Measurements from ENCODE around the gene ABLIM3. TPM values are rescaled to one million over a fixed set of nuclear protein-coding genes. Genes with fewer than 3 reads are reported as not detected.

The ABLIM3 gene
- total RNA-seq, 8 experiments from 2014 or later, result 0.18 to 28.7 (median 4.3) TPM

DNA sequence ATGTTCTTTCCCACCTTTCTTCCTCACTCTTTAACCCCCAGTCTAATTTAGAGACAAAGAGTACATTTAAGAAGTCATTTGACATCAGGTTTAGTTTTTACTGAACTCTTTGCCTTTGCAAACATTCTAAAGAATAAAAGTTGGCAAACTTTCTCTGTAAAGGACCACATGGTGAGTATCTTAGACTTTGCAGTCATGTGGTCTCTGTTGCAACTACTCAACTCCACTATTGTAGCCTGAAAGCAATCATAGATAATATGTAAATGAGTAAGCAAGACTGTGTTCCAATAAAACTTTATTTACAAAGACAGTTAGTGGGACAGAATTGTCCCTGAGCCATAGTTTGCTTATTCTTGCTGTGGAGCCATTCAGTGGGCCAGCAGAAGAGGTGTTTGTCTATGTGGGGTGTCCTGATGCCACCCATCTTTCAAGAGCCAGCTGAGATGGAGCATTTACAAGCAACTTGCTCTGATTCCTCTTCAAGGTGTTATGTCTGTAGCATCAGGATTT lies 25.4 kb downstream of the ABLIM3 start:
- in situ Hi-C loops (cut with MboI; ENCODE audit: low pct_unique_long_range_greater_than_20kb in 2 of 9, low sequenced_read_pairs in 9 of 9, unreplicated experiment in 9 of 9), result no loop called here

GRCh38 chr5:149168276-149168906 lies 27.1 kb downstream of the ABLIM3 start:
- H3K4me3 ChIP-seq, result no peak overlapping the region
- 78 to 100% (median 95%) methylated on average over 1 to 4 of the region's 4 CpGs; no CpG with 5 or more reads in 1 of the 10 experiments for whole genome bisulfite sequencing, 10 experiments
- no peaks in the 10 kb centered on the region for H3K4me1 ChIP-seq (replicated peaks in 1 of 2)
- in situ Hi-C loops (cut with MboI; ENCODE audit: low pct_unique_long_range_greater_than_20kb in 2 of 9, low sequenced_read_pairs in 9 of 9, unreplicated experiment in 9 of 9), result no loop called here
- no peak overlapping the region for H3K27ac ChIP-seq
- ATAC-seq (replicated peaks in 6 of 8), result no peak

More for the DNA sequence above, 25.4 kb downstream of the ABLIM3 start:
- H3K4me1 ChIP-seq (replicated peaks in 1 of 2), result no peaks in the 10 kb centered on the region
- ATAC-seq (replicated peaks in 6 of 8), result no peak
- no peak overlapping the region for H3K27ac ChIP-seq
- no peak overlapping the region for H3K4me3 ChIP-seq

GRCh38 chr5:149170299-149170698 lies 29.0 kb downstream of the ABLIM3 start:
- no peak for ATAC-seq (replicated peaks in 6 of 8)
- WGBS, 10 experiments, result 20 to 92% (median 60%) methylated on average over 1 to 2 of the region's 3 CpGs; no CpG with 5 or more reads in 1 of the 10 experiments
- no peak overlapping the region for H3K27ac ChIP-seq
- no peak overlapping the region for H3K4me3 ChIP-seq
- no peaks in the 10 kb centered on the region for H3K4me1 ChIP-seq (replicated peaks in 1 of 2)
- in situ Hi-C loops (cut with MboI; ENCODE audit: low pct_unique_long_range_greater_than_20kb in 2 of 9, low sequenced_read_pairs in 9 of 9, unreplicated experiment in 9 of 9), result no loop called here

DNA sequence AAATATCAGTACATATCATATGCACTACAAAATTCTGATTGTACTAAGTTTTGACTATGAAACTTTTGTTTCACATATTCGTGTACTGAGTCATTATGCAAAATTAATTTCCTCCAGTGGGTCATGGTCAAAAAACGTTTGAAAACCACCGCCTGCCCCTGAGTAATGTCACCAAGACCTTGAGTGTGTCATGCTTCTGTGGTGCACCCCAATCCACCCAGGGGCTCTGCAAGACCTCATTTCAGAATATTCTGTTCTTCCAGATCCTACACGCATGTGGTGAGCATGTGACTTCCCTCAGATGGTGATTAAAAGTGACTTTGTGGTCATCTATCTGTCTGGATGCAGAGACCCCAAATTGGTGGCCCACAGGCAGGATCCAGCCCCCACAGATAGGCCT lies 31.0 kb downstream of the ABLIM3 start:
- in situ Hi-C loops (cut with MboI; ENCODE audit: low pct_unique_long_range_greater_than_20kb in 2 of 9, low sequenced_read_pairs in 9 of 9, unreplicated experiment in 9 of 9), result no loop called here
- H3K4me3 ChIP-seq, result no peak overlapping the region
- ATAC-seq (replicated peaks in 6 of 8), result peak in 2 of 8 experiments; percentile 62 to 69
- H3K27ac ChIP-seq, result no peak overlapping the region
- WGBS, 10 experiments, result 0 to 94% (median 69%) methylated on average over 1 to 4 of the region's 4 CpGs
- H3K4me1 ChIP-seq (replicated peaks in 1 of 2), result no peaks in the 10 kb centered on the region

- Histone ChIP-seq H3K4me1 (replicated peaks in 1 of 2) (no peaks in the 10 kb centered on the region), H3K4me3 (no peak overlapping the region), H3K27ac (no peak overlapping the region)
- 27 to 100% (median 67%) methylated on average over 1 to 6 of the region's 6 CpGs for WGBS, 10 experiments
- in situ Hi-C loops (cut with MboI; ENCODE audit: low pct_unique_long_range_greater_than_20kb in 2 of 9, low sequenced_read_pairs in 9 of 9, unreplicated experiment in 9 of 9), result no loop called here
- ATAC-seq (replicated peaks in 6 of 8), result peak in 2 of 8 experiments; percentile 60 to 76
These were observed 31.6 kb downstream of the ABLIM3 start for GRCh38 chr5:149172709-149173505.

- in situ Hi-C loops (cut with MboI; ENCODE audit: low pct_unique_long_range_greater_than_20kb in 2 of 9, low sequenced_read_pairs in 9 of 9, unreplicated experiment in 9 of 9), result no loop called here
- ATAC-seq (replicated peaks in 6 of 8), result no peak
- Histone ChIP-seq H3K4me1 (replicated peaks in 1 of 2) (no peaks in the 10 kb centered on the region), H3K27ac (no peak overlapping the region), H3K4me3 (no peak overlapping the region)
- WGBS, 10 experiments, result 40 to 100% (median 92%) methylated on average over 1 to 3 of the region's 3 CpGs; no CpG with 5 or more reads in 1 of the 10 experiments
These were observed 33.5 kb downstream of the ABLIM3 start for GRCh38 chr5:149174847-149175234.

GRCh38 chr5:149175346-149176105 lies 34.2 kb downstream of the ABLIM3 start:
- H3K27ac ChIP-seq, result no peak overlapping the region
- 0 to 100% (median 72%) methylated on average over 1 to 10 of the region's 12 CpGs; no CpG with 5 or more reads in 1 of the 10 experiments for WGBS, 10 experiments
- H3K4me3 ChIP-seq, result no peak overlapping the region
- in situ Hi-C loops (cut with MboI; ENCODE audit: low pct_unique_long_range_greater_than_20kb in 2 of 9, low sequenced_read_pairs in 9 of 9, unreplicated experiment in 9 of 9), result no loop called here
- H3K4me1 ChIP-seq (replicated peaks in 1 of 2), result no peaks in the 10 kb centered on the region
- no peak for ATAC-seq (replicated peaks in 6 of 8)

DNA sequence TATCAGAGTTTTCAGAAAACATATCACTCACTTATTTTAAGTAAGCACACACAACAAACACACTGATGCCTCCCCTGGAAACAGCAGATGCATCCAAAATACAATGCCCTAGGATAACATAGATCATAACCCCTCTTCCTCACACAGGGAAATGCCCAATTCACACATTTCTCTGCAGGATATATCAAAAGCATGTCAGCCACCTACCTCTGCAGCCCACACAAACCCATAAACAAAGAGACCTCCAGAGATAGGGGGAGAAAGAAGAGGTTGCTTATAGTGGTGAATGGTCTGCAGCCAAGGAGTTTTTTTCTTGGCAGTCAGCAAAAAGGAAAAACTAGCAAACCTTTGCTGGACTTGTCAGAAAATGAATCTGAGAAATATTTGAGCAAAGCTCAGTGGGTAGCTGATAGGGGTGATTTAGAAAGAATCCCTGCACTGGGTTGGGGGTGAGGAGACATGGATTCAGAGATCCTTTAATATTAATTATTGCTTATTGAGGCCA lies 36.1 kb downstream of the ABLIM3 start:
- Histone ChIP-seq H3K4me3 (no peak overlapping the region), H3K27ac (no peak overlapping the region), H3K4me1 (replicated peaks in 1 of 2) (no peaks in the 10 kb centered on the region)
- in situ Hi-C loops (cut with MboI; ENCODE audit: low pct_unique_long_range_greater_than_20kb in 2 of 9, low sequenced_read_pairs in 9 of 9, unreplicated experiment in 9 of 9), result no loop called here
- no peak for ATAC-seq (replicated peaks in 6 of 8)

DNA sequence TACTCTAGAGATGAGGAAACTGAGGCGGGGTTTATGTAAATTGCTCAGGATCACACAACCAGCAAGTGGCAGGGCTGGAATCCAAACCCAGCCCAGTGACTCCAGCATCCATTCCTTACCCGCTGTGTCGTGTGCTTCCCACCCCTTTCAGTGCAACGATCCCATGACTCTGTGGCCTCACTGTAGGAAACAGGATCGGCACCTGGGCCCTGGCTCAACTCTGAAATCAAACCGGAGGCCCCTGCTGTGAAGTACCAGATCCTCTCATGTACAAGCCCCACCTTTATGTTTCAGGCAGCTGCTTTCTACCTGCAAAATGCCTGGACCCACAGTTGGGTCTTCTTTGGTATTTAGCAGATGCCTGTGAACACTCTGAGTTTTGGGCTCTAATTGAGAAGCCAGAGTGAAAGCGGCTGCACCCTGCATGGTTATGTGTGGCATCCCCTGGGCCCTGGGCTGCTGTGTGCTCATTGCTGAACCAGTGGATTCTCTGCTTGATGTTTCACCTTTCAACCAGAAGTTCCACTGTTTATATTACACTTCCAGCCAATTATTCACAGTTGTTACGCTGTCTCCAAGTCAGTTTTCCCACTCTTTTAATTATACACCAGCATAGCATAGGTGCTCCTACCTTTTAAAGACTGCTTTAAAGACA lies 36.7 kb downstream of the ABLIM3 start:
- 64 to 100% (median 85%) methylated on average over 1 to 6 of the region's 8 CpGs; no CpG with 5 or more reads in 1 of the 10 experiments for WGBS, 10 experiments
- in situ Hi-C loops (cut with MboI; ENCODE audit: low pct_unique_long_range_greater_than_20kb in 2 of 9, low sequenced_read_pairs in 9 of 9, unreplicated experiment in 9 of 9), result no loop called here
- H3K4me1 ChIP-seq (replicated peaks in 1 of 2), result no peaks in the 10 kb centered on the region
- H3K4me3 ChIP-seq, result no peak overlapping the region
- no peak overlapping the region for H3K27ac ChIP-seq
- ATAC-seq (replicated peaks in 6 of 8), result no peak

DNA sequence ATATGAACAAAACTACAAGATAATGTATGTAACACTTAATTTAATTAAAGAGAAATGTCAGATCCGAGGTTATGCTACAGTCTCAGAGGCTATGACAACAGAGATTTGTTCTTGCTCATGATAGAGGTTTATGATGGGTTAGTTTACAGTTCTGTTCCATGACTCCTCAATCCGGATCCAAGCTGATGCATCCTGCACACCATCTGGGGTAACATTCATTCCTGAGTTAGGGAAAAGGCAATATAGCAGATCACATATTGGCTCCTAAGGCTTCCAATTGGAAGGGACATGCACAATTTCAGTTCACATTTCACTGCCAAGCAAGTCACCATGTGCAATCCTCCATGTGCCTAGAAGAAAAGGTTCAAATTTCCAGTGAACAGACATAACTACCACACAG lies 40.4 kb downstream of the ABLIM3 start:
- 0 to 88% (median 67%) methylated on average over 1 to 2 of the region's 2 CpGs; no CpG with 5 or more reads in 2 of the 10 experiments for WGBS, 10 experiments
- H3K27ac ChIP-seq, result no peak overlapping the region
- ATAC-seq (replicated peaks in 6 of 8), result no peak

GRCh38 chr5:149182241-149182640 lies 40.9 kb downstream of the ABLIM3 start:
- no peak for ATAC-seq (replicated peaks in 6 of 8)

More for the DNA sequence above, 40.4 kb downstream of the ABLIM3 start:
- Histone ChIP-seq H3K4me1 (replicated peaks in 1 of 2) (no peaks in the 10 kb centered on the region), H3K4me3 (no peak overlapping the region)
- in situ Hi-C loops (cut with MboI; ENCODE audit: low pct_unique_long_range_greater_than_20kb in 2 of 9, low sequenced_read_pairs in 9 of 9, unreplicated experiment in 9 of 9), result no loop called here

GRCh38 chr5:149185067-149185466 lies 43.8 kb downstream of the ABLIM3 start:
- 57 to 100% (median 100%) methylated on average over 1 to 3 of the region's 3 CpGs; no CpG with 5 or more reads in 1 of the 10 experiments for WGBS, 10 experiments
- no peak overlapping the region for H3K27ac ChIP-seq
- H3K4me3 ChIP-seq, result no peak overlapping the region
- in situ Hi-C loops (cut with MboI; ENCODE audit: low pct_unique_long_range_greater_than_20kb in 2 of 9, low sequenced_read_pairs in 9 of 9, unreplicated experiment in 9 of 9), result no loop called here
- no peaks in the 10 kb centered on the region for H3K4me1 ChIP-seq (replicated peaks in 1 of 2)
- ATAC-seq (replicated peaks in 6 of 8), result no peak

More at GRCh38 chr5:149182241-149182640, 40.9 kb downstream of the ABLIM3 start:
- 20 to 100% (median 80%) methylated on average over 1 of the region's 1 CpG; no CpG with 5 or more reads in 3 of the 10 experiments for WGBS, 10 experiments
- no peak overlapping the region for H3K27ac ChIP-seq
- H3K4me1 ChIP-seq (replicated peaks in 1 of 2), result no peaks in the 10 kb centered on the region
- in situ Hi-C loops (cut with MboI; ENCODE audit: low pct_unique_long_range_greater_than_20kb in 2 of 9, low sequenced_read_pairs in 9 of 9, unreplicated experiment in 9 of 9), result no loop called here
- H3K4me3 ChIP-seq, result no peak overlapping the region
